GM12878 (cell line): ENCODE data around the gene EIF1AD. TPM values are rescaled to one million over a fixed set of nuclear protein-coding genes. Genes with fewer than 3 reads are reported as not detected.

Experiments
- EGR1 ChIP-seq, 2 experiments: IDR thresholded peaks; 1 replicate in 1 of 2; 2 replicates in 1 of 2; pipeline ENCODE4 v1.6.1; 2011 to 2012; ENCODE audit warnings: low read depth in 2 of 2, low read length in 2 of 2, borderline replicate concordance in 1 of 2, mild to moderate bottlenecking in 1 of 2, moderate library complexity in 1 of 2
- HCFC1 ChIP-seq: fragments of 150-350 bp; IDR thresholded peaks from 2 replicates; pipeline ENCODE4 v1.6.1; 2014; ENCODE audit warnings: low read length
- RELA ChIP-seq: fragments of 450-650 bp; IDR thresholded peaks from 2 replicates; pipeline ENCODE4 v1.8.0; 2014; ENCODE audit warnings: borderline replicate concordance; ENCODE audit not compliant: partially characterized antibody
- WRNIP1 ChIP-seq: IDR thresholded peaks from 2 replicates; pipeline ENCODE4 v1.6.1; 2011; ENCODE audit warnings: low read depth, low read length, improper control_type of control experiment, borderline replicate concordance
- ZBED1 ChIP-seq: IDR thresholded peaks from 2 replicates; pipeline ENCODE4 v1.6.1; 2016; ENCODE audit warnings: borderline replicate concordance
- polyA plus RNA-seq, 11 experiments: library from polyadenylated mRNA; depleted of rRNA in 4 of 11; unstranded in 6 of 11; stranded (reverse) in 5 of 11; fragments of >200 nt; fragmentation: Nextera tagmentation in 4 of 11; fragmentation: Illumina TruSeq in 1 of 11; extraction: Ambion mirVana in 4 of 11; extraction: Trizol in 1 of 11; gene quantifications; 1 replicate in 1 of 11; 2 replicates in 10 of 11; pipeline versions ENCODE4 v1.2.1 to v1.2.3, GENCODE V29; 2011 to 2016; ENCODE audit warnings: inconsistent platforms in 2 of 11, missing spikeins in 2 of 11, low read depth in 1 of 11
- total RNA-seq, 4 experiments: library from RNA; depleted of rRNA in 3 of 4; stranded (reverse); fragments of >200 nt in 3 of 4; fragmentation: Illumina TruSeq in 1 of 4; extraction: Trizol in 1 of 4; gene quantifications; 2 replicates each; pipeline versions ENCODE4 v1.2.1 to v1.2.3, GENCODE V29; 2013 to 2021
- TF ChIP-seq, protein P1 (sequence below): fragments of 450-650 bp; IDR thresholded peaks from 2 replicates; pipeline ENCODE4 v1.6.1; 2018; ENCODE audit warnings: mild to moderate bottlenecking, low read depth, moderate library complexity; ENCODE audit not compliant: partially characterized antibody
- TF ChIP-seq, protein P2 (sequence below): IDR thresholded peaks from 2 replicates; pipeline ENCODE4 v1.6.1; 2012; ENCODE audit warnings: low read length, inconsistent platforms
- TF ChIP-seq, protein P3 (sequence below): fragments of 450-650 bp; IDR thresholded peaks from 2 replicates; pipeline ENCODE4 v1.6.1; 2014; ENCODE audit warnings: mild to moderate bottlenecking

Gene EIF1AD
- total and polyA plus RNA-seq, 10 of the 15 experiments (the other 5 are each of a cell fraction or from before 2014, with no cell fraction given): 31.6 to 56.8 (median 39.5) TPM

DNA sequence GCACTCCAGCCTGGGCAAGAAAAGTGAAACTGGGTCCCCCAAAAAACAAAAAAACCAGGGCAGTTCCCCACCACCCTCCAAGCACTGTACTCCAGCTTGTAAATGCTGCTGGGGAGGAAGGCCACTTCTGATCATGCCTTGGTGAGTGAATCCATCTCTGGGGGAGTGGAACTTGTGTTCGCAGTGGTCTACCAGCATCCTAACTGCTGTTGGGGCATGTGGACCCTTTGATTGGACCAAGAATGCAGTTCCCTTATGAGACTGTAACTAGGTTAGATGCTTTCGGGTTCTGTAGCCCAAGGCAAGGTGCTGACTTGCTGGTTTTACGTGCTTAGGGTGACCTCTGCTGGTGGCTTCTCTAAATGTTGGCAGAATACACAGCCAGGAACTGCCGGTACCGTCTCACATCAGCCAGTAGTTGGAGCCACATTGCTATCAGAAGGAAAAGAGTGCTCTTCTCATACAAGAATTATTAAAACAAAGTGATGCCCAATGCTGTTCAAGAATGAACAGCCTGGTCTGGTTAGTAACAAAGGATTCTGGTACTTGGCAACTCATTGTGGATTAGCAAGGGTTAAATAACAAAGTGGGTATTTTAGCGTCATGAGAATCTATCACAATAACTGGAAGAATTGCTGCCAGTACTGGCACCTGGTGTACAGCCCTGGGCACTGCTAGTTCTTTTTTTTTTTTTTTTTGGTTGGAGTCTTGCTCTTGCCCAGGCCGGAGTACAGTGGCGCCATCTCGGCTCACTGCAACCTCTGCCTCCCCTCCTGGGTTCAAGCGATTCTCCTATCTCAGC is 13.0 kb downstream of the EIF1AD start (continued):
- TF ChIP-seq, protein P1, sequence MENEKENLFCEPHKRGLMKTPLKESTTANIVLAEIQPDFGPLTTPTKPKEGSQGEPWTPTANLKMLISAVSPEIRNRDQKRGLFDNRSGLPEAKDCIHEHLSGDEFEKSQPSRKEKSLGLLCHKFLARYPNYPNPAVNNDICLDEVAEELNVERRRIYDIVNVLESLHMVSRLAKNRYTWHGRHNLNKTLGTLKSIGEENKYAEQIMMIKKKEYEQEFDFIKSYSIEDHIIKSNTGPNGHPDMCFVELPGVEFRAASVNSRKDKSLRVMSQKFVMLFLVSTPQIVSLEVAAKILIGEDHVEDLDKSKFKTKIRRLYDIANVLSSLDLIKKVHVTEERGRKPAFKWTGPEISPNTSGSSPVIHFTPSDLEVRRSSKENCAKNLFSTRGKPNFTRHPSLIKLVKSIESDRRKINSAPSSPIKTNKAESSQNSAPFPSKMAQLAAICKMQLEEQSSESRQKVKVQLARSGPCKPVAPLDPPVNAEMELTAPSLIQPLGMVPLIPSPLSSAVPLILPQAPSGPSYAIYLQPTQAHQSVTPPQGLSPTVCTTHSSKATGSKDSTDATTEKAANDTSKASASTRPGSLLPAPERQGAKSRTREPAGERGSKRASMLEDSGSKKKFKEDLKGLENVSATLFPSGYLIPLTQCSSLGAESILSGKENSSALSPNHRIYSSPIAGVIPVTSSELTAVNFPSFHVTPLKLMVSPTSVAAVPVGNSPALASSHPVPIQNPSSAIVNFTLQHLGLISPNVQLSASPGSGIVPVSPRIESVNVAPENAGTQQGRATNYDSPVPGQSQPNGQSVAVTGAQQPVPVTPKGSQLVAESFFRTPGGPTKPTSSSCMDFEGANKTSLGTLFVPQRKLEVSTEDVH: no peak
- TF ChIP-seq RELA: peak; percentile 29
- TF ChIP-seq ZBED1: no peak
- no peak; the same call in 1 of the 2 replicates for TF ChIP-seq HCFC1
- TF ChIP-seq EGR1 (IDR thresholded peaks at IDR 0.05; ENCODE audit: borderline replicate concordance in 1 of 2, low read depth in 2 of 2, low read length in 2 of 2): no peak
- 0 out of 2 replicates have a peak, but pooled peaks have one; percentile 87 for TF ChIP-seq WRNIP1
- TF ChIP-seq, protein P2, sequence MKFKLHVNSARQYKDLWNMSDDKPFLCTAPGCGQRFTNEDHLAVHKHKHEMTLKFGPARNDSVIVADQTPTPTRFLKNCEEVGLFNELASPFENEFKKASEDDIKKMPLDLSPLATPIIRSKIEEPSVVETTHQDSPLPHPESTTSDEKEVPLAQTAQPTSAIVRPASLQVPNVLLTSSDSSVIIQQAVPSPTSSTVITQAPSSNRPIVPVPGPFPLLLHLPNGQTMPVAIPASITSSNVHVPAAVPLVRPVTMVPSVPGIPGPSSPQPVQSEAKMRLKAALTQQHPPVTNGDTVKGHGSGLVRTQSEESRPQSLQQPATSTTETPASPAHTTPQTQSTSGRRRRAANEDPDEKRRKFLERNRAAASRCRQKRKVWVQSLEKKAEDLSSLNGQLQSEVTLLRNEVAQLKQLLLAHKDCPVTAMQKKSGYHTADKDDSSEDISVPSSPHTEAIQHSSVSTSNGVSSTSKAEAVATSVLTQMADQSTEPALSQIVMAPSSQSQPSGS: no peak
- TF ChIP-seq, protein P3, sequence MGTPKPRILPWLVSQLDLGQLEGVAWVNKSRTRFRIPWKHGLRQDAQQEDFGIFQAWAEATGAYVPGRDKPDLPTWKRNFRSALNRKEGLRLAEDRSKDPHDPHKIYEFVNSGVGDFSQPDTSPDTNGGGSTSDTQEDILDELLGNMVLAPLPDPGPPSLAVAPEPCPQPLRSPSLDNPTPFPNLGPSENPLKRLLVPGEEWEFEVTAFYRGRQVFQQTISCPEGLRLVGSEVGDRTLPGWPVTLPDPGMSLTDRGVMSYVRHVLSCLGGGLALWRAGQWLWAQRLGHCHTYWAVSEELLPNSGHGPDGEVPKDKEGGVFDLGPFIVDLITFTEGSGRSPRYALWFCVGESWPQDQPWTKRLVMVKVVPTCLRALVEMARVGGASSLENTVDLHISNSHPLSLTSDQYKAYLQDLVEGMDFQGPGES: no peak
